Upper lobe of right lung (tissue), 1 donor: Measurements from ENCODE around the gene CDH4. TPM values are rescaled to one million over a fixed set of nuclear protein-coding genes. Genes with fewer than 3 reads are reported as not detected.

Source experiments
- ATAC-seq: fragments of 200-7000 bp; cut with Tn5 transposase; one replicate; pipeline ENCODE4 v1.9.1; 2020; ENCODE audit warnings: mild to moderate bottlenecking, moderate library complexity
- DNase-seq: peaks from one replicate; pipeline ENCODE4 v3.0.0-alpha.2; 2020
- H3K27ac ChIP-seq: fragments of 200-600 bp; one replicate; pipeline ENCODE4 v1.8.0; 2022
- H3K27me3 ChIP-seq: fragments of 200-600 bp; one replicate; pipeline ENCODE4 v1.8.0; 2022; ENCODE audit warnings: mild to moderate bottlenecking
- H3K36me3 ChIP-seq: fragments of 200-600 bp; one replicate; pipeline ENCODE4 v1.8.0; 2022
- H3K4me1 ChIP-seq: fragments of 200-600 bp; one replicate; pipeline ENCODE4 v1.8.0; 2022
- H3K4me3 ChIP-seq: fragments of 200-600 bp; one replicate; pipeline ENCODE4 v1.8.0; 2022; ENCODE audit warnings: mild to moderate bottlenecking
- H3K9me3 ChIP-seq: fragments of 200-600 bp; one replicate; pipeline ENCODE4 v1.8.0; 2022
- intact Hi-C: fragments of 100-400 bp; cut with DNase I; formaldehyde crosslinking; loops from one replicate; pipeline ENCODE4 v1.11.0; 2022
- total RNA-seq: library from RNA; stranded (reverse); fragmentation: NEBNext Ultra II Directional; extraction: Animal tissue kit (Norgen Biotek cat#: 25700); gene quantifications from one replicate; pipeline ENCODE4 v1.2.1, GENCODE V29; 2021
- TF ChIP-seq, protein P1 (sequence below): fragments of 200-600 bp; IDR thresholded peaks from one replicate; pipeline ENCODE4 v1.8.0; 2022; ENCODE audit warnings: antibody characterized with exemption
- donor health status: DM: no; HTN: yes; CAD: no; lungs with severe emphysema.

The CDH4 gene
- total RNA-seq, 1 donor from 2014 or later: 0.23 TPM

GRCh38 chr20:61691978-61692377 lies 439.9 kb downstream of the CDH4 start:
- Histone ChIP-seq H3K9me3 (no peaks in the 10 kb centered on the region), H3K4me3 (no peak overlapping the region), H3K27me3 (peaks cover 6% of the 10 kb centered on the region), H3K4me1 (no peaks in the 10 kb centered on the region), H3K27ac (no peak overlapping the region), H3K36me3 (no peaks in the 10 kb centered on the region)
- ATAC-seq (no peak), DNase-seq (no peak)
- TF ChIP-seq, protein P1, sequence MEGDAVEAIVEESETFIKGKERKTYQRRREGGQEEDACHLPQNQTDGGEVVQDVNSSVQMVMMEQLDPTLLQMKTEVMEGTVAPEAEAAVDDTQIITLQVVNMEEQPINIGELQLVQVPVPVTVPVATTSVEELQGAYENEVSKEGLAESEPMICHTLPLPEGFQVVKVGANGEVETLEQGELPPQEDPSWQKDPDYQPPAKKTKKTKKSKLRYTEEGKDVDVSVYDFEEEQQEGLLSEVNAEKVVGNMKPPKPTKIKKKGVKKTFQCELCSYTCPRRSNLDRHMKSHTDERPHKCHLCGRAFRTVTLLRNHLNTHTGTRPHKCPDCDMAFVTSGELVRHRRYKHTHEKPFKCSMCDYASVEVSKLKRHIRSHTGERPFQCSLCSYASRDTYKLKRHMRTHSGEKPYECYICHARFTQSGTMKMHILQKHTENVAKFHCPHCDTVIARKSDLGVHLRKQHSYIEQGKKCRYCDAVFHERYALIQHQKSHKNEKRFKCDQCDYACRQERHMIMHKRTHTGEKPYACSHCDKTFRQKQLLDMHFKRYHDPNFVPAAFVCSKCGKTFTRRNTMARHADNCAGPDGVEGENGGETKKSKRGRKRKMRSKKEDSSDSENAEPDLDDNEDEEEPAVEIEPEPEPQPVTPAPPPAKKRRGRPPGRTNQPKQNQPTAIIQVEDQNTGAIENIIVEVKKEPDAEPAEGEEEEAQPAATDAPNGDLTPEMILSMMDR: no peak
- intact Hi-C loops: no loop called here

DNA sequence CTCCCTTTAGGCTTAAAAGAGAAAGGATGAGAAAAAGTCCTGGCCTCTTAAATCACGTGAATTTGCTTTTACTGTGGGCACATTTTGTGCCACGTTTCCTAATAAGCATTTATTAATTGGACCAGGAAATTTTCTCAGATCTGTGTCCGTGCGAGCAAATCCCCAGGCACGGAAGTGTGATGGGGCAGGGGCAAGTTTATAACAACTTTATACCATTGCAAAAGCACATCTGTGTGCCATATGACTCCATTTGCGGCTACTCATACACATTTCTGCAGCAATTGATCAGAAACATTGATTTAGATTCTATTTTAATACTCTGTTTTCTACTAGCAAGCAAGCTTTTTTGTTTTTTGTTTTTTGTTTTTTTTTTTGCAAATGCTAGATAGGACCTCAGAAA lies 440.4 kb downstream of the CDH4 start:
- no peaks in the 10 kb centered on the region for H3K36me3 ChIP-seq
- TF ChIP-seq, protein P1: no peak
- H3K4me3 ChIP-seq: no peak overlapping the region
- no peaks in the 10 kb centered on the region for H3K4me1 ChIP-seq
- DNase-seq (no peak), ATAC-seq (no peak)
- H3K9me3 ChIP-seq: no peaks in the 10 kb centered on the region
- H3K27me3 ChIP-seq: peaks cover 6% of the 10 kb centered on the region
- intact Hi-C loops: no loop called here
- H3K27ac ChIP-seq: no peak overlapping the region

- Histone ChIP-seq H3K27ac (no peak overlapping the region), H3K9me3 (no peaks in the 10 kb centered on the region), H3K36me3 (no peaks in the 10 kb centered on the region), H3K4me1 (no peaks in the 10 kb centered on the region), H3K4me3 (no peak overlapping the region), H3K27me3 (peaks cover 6% of the 10 kb centered on the region)
- TF ChIP-seq, protein P1: no peak
- DNase-seq (no peak), ATAC-seq (no peak)
- intact Hi-C loops: no loop called here
Measured at GRCh38 chr20:61693055-61693600, 441.1 kb downstream of the CDH4 start.

DNA sequence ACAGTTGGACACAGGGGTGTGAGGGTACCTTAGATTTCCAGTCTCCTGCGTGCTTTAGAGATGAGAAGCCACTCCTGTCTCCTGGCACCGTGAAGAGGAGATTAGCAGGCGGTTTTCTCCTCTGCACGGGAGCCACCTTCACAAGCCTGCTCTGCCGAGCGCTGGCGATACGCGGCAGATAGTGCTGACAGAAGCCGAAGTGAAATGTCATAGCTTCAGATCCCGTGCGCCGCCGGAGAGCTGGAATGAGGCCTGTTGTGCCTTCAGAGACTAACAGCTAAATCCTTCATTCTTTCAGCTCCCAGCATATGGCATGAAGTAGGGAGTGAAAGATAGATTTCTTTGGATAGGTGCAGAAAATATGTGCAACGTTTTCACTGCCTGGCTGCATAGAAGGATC lies 442.6 kb downstream of the CDH4 start:
- Histone ChIP-seq H3K36me3 (no peaks in the 10 kb centered on the region), H3K4me1 (no peaks in the 10 kb centered on the region), H3K27ac (no peak overlapping the region), H3K27me3 (peaks cover 6% of the 10 kb centered on the region), H3K4me3 (no peak overlapping the region), H3K9me3 (no peaks in the 10 kb centered on the region)
- no peak for ATAC-seq
- TF ChIP-seq, protein P1: no peak
- no peak for DNase-seq
- intact Hi-C loops: no loop called here

DNA sequence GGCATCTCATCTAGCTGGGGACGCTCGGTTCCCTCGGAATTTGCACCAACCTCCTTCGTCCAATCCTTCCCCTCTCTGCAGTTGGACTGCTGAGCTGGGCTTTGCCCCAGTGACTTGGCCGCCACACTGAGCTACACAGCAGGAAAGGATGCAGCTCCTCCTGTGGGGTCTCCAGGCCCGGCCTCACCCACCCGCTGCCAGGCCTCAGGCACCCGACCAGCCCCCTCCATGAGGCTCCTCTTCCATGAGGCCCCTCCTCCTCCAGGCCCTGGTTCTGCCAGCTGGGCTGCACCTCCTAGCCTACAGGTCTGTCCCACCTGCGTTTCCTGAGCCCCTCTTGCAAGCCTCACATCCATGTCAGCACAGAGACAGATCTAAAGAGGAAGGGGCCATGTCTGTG lies 443.7 kb downstream of the CDH4 start:
- intact Hi-C loops: no loop called here
- H3K9me3 ChIP-seq: no peaks in the 10 kb centered on the region
- H3K4me1 ChIP-seq: no peaks in the 10 kb centered on the region
- TF ChIP-seq, protein P1: no peak
- DNase-seq: no peak
- no peaks in the 10 kb centered on the region for H3K36me3 ChIP-seq
- H3K4me3 ChIP-seq: no peak overlapping the region
- no peak for ATAC-seq
- peaks cover 6% of the 10 kb centered on the region for H3K27me3 ChIP-seq
- no peak overlapping the region for H3K27ac ChIP-seq

GRCh38 chr20:61696181-61696735 lies 444.2 kb downstream of the CDH4 start:
- Histone ChIP-seq H3K36me3 (no peaks in the 10 kb centered on the region), H3K27ac (no peak overlapping the region), H3K9me3 (no peaks in the 10 kb centered on the region), H3K4me3 (no peak overlapping the region), H3K4me1 (no peaks in the 10 kb centered on the region), H3K27me3 (peaks cover 6% of the 10 kb centered on the region)
- intact Hi-C loops: no loop called here
- ATAC-seq: no peak
- TF ChIP-seq, protein P1: no peak
- no peak for DNase-seq
